ENCODE data around the gene DNAH17.

GRCh38 chr17:78444392-78444791, 132.8 kb downstream of the DNAH17 start:
- no peak for TF ChIP-seq CTCF (conservative IDR thresholded peaks at IDR 0.05; ENCODE audit: low read depth, low read length)
- no peak for TF ChIP-seq EZH2 (IDR thresholded peaks at IDR 0.05; ENCODE audit: borderline replicate concordance, low read depth, low read length, poor library complexity, severe bottlenecking)
